Stomach smooth muscle (tissue), 2 donors: ENCODE data around the gene OR51B2.
"Not testable (repeated sequence)": the region's sequence is repeated elsewhere in the genome, so short reads cannot be mapped to it uniquely, and the experiment has no call there.

Experiments
- H3K27ac ChIP-seq: one replicate; pipeline ENCODE4 v1.7.0; 2013; ENCODE audit warnings: mild to moderate bottlenecking, low read length, inconsistent platforms
- H3K27me3 ChIP-seq, 2 donors: one replicate each; pipeline ENCODE4 v1.7.0; 2013; ENCODE audit warnings: low read length in 2 of 2; ENCODE audit not compliant: insufficient read depth in 2 of 2, control insufficient read depth in 1 of 2
- H3K36me3 ChIP-seq, 2 donors: one replicate each; pipeline ENCODE4 v1.7.0; 2013; ENCODE audit warnings: low read length in 2 of 2; ENCODE audit not compliant: control insufficient read depth in 2 of 2, insufficient read depth in 2 of 2
- H3K4me1 ChIP-seq: one replicate; pipeline ENCODE4 v1.7.0; 2013; ENCODE audit warnings: low read length; ENCODE audit not compliant: control insufficient read depth, insufficient read depth
- H3K4me3 ChIP-seq, 2 donors: one replicate each; pipeline ENCODE4 v1.7.0; 2013; ENCODE audit warnings: low read length in 2 of 2
- H3K9ac ChIP-seq, 2 donors: one replicate each; pipeline ENCODE4 v1.7.0; 2013; ENCODE audit warnings: low read length in 2 of 2, mild to moderate bottlenecking in 1 of 2
- H3K9me3 ChIP-seq, 2 donors: one replicate each; pipeline ENCODE4 v1.7.0; 2013; ENCODE audit warnings: low read length in 2 of 2; ENCODE audit not compliant: control insufficient read depth in 2 of 2
- donor health status: healthy.
- donor health status: Pancreatic carcinoma.

OR51B2 gene

DNA sequence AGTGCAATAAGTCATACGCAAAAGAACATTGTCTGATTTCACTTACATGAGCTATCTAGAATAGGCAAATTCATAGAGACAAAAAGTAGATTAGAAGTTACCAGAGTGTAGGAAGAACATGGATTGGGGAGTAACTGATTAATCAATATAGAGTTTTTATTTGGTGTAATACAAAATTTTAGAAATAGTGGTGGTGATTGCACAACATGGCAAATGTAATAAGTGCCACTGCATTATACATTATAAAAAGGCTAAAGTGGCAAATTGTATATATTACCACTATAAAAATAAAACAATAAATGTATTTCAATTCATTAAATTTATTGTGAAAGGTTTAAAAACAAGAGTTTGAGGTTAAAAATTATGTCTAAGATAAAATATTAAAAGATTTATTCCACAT is 13.7 kb downstream of the OR51B2 start:
- Histone ChIP-seq H3K4me3 (no peak overlapping the region), H3K27me3 (no peaks in the 10 kb centered on the region), H3K4me1 (no peaks in the 10 kb centered on the region), H3K27ac (no peak overlapping the region), H3K36me3 (no peaks in the 10 kb centered on the region), H3K9me3 (no peaks in the 10 kb centered on the region), H3K9ac (no peak overlapping the region)

DNA sequence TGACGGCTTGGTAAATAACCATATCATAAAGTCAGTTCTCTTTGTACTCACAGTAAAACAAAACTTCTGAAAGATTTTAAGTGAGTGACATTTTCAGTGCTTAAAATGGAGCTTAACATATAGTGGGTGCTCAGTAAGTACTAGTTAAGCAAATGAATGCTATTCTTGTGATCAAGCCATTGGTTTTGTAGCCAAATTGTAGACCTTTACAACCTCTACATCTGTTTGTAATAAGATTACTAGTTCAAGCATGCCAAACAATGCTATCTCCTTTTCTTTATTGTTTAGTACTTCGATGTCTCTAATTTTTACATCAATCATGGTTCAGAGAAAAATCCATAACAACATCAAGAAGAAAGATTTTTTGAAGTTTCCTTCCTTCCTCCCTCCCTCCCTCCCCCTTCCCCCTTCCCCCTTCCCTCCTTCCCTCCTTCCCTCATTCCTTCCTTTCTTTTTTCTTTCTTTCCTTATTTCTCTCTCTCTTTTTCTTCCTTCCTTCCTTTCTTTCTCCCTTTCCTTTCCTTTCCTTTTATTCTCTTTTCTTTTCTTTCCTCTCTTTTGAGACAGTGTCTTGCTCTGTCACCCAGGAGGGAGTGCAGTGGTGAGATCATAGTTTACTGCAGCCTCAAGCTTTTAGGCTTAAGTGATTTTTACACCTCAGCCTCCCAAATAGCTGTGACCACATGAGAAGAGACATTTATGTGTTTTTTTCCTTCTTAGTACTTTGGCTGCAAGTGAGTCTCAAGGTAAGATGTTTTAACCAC is 16.7 kb downstream of the OR51B2 start:
- Histone ChIP-seq H3K9me3 (no peaks in the 10 kb centered on the region), H3K36me3 (no peaks in the 10 kb centered on the region), H3K9ac (no peak overlapping the region), H3K27ac (no peak overlapping the region), H3K4me3 (no peak overlapping the region), H3K4me1 (no peaks in the 10 kb centered on the region), H3K27me3 (no peaks in the 10 kb centered on the region)

- H3K27ac ChIP-seq, result no peak overlapping the region
- H3K27me3 ChIP-seq, result no peaks in the 10 kb centered on the region
- no peaks in the 10 kb centered on the region for H3K36me3 ChIP-seq
- H3K4me1 ChIP-seq, result no peaks in the 10 kb centered on the region
- H3K9ac ChIP-seq, result no peak overlapping the region
- H3K9me3 ChIP-seq, result no peaks in the 10 kb centered on the region
- H3K4me3 ChIP-seq, result no peak overlapping the region
Measured at GRCh38 chr11:5304046-5304445, 20.1 kb downstream of the OR51B2 start.

DNA sequence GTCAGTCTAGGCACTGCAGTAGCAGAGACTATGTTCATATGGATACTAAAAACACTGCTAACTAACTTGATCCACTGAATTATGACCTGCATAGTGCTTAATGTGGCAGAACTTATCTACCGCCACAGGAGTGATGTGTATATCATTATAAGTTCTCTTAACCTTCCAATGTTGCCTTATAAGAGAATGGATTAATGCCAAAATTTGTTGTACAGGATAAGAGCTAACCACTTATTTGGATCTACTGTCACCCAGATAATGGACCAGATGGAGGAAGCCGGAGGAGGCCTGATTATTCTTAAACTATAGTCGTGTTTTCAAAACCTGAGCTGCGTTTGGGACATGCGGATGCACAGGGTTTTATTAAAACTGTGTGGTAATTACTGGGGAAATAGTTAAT is 20.5 kb downstream of the OR51B2 start:
- H3K27ac ChIP-seq, result no peak overlapping the region
- no peaks in the 10 kb centered on the region for H3K9me3 ChIP-seq
- no peaks in the 10 kb centered on the region for H3K4me1 ChIP-seq
- H3K36me3 ChIP-seq, result no peaks in the 10 kb centered on the region
- no peak overlapping the region for H3K4me3 ChIP-seq
- H3K9ac ChIP-seq, result no peak overlapping the region
- H3K27me3 ChIP-seq, result no peaks in the 10 kb centered on the region

DNA sequence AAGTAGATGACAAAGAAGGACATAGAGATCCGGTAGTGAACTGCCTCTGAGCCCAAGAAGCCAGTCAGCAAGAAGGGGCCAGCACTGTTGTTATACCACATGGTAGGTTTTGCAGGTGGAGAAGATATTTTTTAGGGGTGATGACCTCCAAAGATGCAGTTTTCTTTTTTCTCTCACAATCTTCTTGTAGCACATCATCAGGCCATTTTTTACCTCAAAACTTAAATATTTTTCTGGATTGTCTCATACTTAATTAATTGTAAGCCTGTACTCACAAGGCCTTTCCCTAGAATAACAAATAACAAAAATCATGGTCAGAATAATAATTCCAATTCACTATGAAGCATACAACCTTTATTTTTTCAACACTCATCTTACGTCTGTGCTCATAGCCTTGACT is 22.3 kb downstream of the OR51B2 start, which contains the start of gene OR51B4:
TSS of gene OR51B4 (minus strand) at position 101 of the 400 bp plus-strand sequence. CDS start at position 101, 0 bp downstream.
- H3K36me3 ChIP-seq, result no peaks in the 10 kb centered on the region
- no peak within 1 kb of the TSS for H3K27ac ChIP-seq
- no peaks in the 10 kb centered on the region for H3K27me3 ChIP-seq
- H3K9me3 ChIP-seq, result no peaks in the 10 kb centered on the region
- H3K4me1 ChIP-seq, result no peaks in the 10 kb centered on the region
- H3K9ac ChIP-seq, result no peak within 1 kb of the TSS
- H3K4me3 ChIP-seq, result no peak within 1 kb of the TSS

DNA sequence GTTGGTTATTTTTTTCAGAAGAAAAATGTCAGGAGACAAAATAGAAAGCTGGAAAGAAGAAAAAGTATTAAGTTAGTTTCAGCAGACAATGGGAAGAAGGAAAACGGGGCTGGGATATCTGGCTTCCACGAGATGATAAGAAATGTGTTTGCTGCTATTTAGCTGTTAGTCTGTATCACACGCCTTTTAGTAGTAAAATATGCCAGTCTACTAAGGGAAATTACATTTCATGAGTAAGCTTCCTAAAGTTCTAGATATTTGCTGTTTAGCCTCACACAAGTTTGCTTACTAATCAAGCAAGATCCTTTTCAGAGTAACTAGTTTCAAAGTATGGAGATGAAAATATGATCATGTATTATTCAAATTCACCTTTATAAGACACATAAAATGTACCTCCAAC is 23.8 kb downstream of the OR51B2 start:
- Histone ChIP-seq H3K27ac (no peak overlapping the region), H3K4me1 (no peaks in the 10 kb centered on the region), H3K9me3 (no peaks in the 10 kb centered on the region), H3K27me3 (no peaks in the 10 kb centered on the region), H3K9ac (no peak overlapping the region), H3K4me3 (no peak overlapping the region), H3K36me3 (no peaks in the 10 kb centered on the region)

DNA sequence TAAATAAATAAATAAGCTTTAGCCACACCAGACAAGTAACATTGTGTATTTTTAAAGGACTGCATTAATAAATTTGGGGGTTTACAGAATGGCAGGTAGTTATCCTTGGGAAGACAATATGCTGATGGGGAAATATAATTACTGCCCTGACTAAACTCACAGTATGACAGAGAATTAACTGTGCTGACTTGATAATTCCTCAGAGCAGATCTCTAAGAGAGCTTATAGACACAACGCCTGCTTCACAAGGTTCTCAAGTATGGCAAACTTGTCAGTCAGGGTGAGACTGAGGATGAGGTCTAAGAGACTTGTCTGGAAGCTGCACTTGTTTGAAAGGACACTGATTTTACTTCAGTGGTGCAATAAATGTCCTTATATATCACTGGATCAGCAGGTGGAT is 25.6 kb downstream of the OR51B2 start:
- Histone ChIP-seq H3K9me3 (no peaks in the 10 kb centered on the region), H3K27me3 (no peaks in the 10 kb centered on the region), H3K9ac (no peak overlapping the region), H3K4me3 (no peak overlapping the region), H3K4me1 (no peaks in the 10 kb centered on the region), H3K36me3 (no peaks in the 10 kb centered on the region), H3K27ac (no peak overlapping the region)

GRCh38 chr11:5297721-5298323 is 26.3 kb downstream of the OR51B2 start:
- no peak overlapping the region for H3K4me3 ChIP-seq
- H3K27ac ChIP-seq, result no peak overlapping the region
- no peaks in the 10 kb centered on the region for H3K4me1 ChIP-seq
- H3K27me3 ChIP-seq, result no peaks in the 10 kb centered on the region
- H3K9me3 ChIP-seq, result no peaks in the 10 kb centered on the region
- no peaks in the 10 kb centered on the region for H3K36me3 ChIP-seq
- no peak overlapping the region for H3K9ac ChIP-seq

DNA sequence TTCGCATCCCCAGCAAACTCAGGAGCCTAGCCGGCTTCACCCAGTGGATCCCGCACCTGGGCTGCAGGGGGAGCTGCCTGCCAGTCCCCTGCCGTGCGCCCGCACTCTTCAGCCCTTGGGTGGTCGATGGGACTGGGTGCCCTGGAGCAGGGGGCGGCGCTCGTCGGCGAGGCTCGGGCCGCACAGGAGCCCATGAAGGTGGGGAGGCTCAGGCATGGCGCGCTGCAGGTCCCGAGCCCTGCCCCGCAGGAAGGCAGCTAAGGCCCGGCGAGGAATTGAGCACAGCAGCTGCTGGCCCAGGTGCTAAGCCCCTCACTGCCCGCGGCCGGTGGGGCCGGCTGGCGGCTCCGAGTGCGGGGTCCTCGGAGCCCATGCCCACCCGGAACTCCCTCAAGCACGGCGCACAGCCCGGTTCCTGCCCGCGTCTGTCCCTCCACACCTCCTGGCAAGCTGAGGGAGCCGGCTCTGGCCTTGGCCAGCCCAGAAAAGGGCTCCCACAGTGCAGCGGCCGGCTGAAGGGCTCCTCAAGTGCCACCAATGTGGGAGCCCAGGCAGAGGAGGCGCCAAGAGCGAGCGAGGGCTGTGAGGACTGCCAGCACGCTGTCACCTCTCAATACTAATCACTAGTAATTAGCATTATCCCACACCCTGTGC is 29.6 kb downstream of the OR51B2 start:
- not testable (repeated sequence) for H3K27ac ChIP-seq, H3K9me3 ChIP-seq, H3K36me3 ChIP-seq, H3K4me3 ChIP-seq, H3K4me1 ChIP-seq, H3K9ac ChIP-seq, H3K27me3 ChIP-seq

- Histone ChIP-seq H3K27me3 (no peaks in the 10 kb centered on the region), H3K9ac (no peak overlapping the region), H3K9me3 (no peaks in the 10 kb centered on the region), H3K27ac (no peak overlapping the region), H3K4me3 (no peak overlapping the region), H3K36me3 (no peaks in the 10 kb centered on the region), H3K4me1 (no peaks in the 10 kb centered on the region)
Measured at GRCh38 chr11:5293028-5293427, 31.1 kb downstream of the OR51B2 start.
